ENCODE results near the gene NAT16. TPM values are rescaled to one million over a fixed set of nuclear protein-coding genes. Genes with fewer than 3 reads are reported as not detected.

The NAT16 gene
- total and polyA plus RNA-seq, 2 of the 13 experiments (the other 11 are each of a cell fraction or from before 2014, with no cell fraction given): 0.04 TPM; not detected in 1

DNA sequence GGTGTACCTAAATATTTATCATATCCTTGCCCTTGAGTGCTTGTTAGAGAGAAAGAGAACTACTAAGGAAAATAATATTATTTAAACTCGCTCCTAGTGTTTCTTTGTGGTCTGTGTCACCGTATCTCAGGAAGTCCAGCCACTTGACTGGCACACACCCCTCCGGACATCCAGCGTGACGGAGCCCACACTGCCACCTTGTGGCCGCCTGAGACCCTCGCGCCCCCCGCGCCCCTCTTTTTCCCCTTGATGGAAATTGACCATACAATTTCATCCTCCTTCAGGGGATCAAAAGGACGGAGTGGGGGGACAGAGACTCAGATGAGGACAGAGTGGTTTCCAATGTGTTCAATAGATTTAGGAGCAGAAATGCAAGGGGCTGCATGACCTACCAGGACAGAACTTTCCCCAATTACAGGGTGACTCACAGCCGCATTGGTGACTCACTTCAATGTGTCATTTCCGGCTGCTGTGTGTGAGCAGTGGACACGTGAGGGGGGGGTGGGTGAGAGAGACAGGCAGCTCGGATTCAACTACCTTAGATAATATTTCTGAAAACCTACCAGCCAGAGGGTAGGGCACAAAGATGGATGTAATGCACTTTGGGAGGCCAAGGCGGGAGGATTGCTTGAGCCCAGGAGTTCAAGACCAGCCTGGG is 41.8 kb downstream of the NAT16 start (continued):
- TF ChIP-seq, protein P1, sequence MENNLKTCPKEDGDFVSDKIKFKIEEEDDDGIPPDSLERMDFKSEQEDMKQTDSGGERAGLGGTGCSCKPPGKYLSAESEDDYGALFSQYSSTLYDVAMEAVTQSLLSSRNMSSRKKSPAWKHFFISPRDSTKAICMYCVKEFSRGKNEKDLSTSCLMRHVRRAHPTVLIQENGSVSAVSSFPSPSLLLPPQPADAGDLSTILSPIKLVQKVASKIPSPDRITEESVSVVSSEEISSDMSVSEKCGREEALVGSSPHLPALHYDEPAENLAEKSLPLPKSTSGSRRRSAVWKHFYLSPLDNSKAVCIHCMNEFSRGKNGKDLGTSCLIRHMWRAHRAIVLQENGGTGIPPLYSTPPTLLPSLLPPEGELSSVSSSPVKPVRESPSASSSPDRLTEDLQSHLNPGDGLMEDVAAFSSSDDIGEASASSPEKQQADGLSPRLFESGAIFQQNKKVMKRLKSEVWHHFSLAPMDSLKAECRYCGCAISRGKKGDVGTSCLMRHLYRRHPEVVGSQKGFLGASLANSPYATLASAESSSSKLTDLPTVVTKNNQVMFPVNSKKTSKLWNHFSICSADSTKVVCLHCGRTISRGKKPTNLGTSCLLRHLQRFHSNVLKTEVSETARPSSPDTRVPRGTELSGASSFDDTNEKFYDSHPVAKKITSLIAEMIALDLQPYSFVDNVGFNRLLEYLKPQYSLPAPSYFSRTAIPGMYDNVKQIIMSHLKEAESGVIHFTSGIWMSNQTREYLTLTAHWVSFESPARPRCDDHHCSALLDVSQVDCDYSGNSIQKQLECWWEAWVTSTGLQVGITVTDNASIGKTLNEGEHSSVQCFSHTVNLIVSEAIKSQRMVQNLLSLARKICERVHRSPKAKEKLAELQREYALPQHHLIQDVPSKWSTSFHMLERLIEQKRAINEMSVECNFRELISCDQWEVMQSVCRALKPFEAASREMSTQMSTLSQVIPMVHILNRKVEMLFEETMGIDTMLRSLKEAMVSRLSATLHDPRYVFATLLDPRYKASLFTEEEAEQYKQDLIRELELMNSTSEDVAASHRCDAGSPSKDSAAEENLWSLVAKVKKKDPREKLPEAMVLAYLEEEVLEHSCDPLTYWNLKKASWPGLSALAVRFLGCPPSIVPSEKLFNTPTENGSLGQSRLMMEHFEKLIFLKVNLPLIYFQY (CRISPR knock-in tag; IDR thresholded peaks at IDR 0.05; ENCODE audit: borderline replicate concordance): peak; percentile 31; the same call in 1 of the 2 replicates
- TF ChIP-seq, protein P2, sequence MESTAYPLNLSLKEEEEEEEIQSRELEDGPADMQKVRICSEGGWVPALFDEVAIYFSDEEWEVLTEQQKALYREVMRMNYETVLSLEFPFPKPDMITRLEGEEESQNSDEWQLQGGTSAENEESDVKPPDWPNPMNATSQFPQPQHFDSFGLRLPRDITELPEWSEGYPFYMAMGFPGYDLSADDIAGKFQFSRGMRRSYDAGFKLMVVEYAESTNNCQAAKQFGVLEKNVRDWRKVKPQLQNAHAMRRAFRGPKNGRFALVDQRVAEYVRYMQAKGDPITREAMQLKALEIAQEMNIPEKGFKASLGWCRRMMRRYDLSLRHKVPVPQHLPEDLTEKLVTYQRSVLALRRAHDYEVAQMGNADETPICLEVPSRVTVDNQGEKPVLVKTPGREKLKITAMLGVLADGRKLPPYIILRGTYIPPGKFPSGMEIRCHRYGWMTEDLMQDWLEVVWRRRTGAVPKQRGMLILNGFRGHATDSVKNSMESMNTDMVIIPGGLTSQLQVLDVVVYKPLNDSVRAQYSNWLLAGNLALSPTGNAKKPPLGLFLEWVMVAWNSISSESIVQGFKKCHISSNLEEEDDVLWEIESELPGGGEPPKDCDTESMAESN (CRISPR knock-in tag; conservative IDR thresholded peaks at IDR 0.05): no peak
- TF ChIP-seq, protein P3, sequence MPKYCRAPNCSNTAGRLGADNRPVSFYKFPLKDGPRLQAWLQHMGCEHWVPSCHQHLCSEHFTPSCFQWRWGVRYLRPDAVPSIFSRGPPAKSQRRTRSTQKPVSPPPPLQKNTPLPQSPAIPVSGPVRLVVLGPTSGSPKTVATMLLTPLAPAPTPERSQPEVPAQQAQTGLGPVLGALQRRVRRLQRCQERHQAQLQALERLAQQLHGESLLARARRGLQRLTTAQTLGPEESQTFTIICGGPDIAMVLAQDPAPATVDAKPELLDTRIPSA (CRISPR knock-in tag; IDR thresholded peaks at IDR 0.05; ENCODE audit: borderline replicate concordance): no peak
- TF ChIP-seq NFE2L2 (IDR thresholded peaks at IDR 0.05; ENCODE audit: low read length): no peak
- no peak; the same call in 1 of the 2 replicates for TF ChIP-seq ZNF607 (CRISPR knock-in tag; IDR thresholded peaks at IDR 0.05; ENCODE audit: borderline replicate concordance)
- TF ChIP-seq ZNF382 (CRISPR knock-in tag; IDR thresholded peaks at IDR 0.05; ENCODE audit: borderline replicate concordance): no peak
- no peak for TF ChIP-seq CAMTA2 (CRISPR knock-in tag; IDR thresholded peaks at IDR 0.05; ENCODE audit: borderline replicate concordance)
- TF ChIP-seq GATAD1 (CRISPR knock-in tag; IDR thresholded peaks at IDR 0.05): 0 out of 2 replicates have a peak, but pooled peaks have one; percentile 50
- TF ChIP-seq HNRNPL (IDR thresholded peaks at IDR 0.05; ENCODE audit: low read depth, low read length): no peak
- TF ChIP-seq MYC (CRISPR knock-in tag; IDR thresholded peaks at IDR 0.05; ENCODE audit: borderline replicate concordance): peak; percentile 42; the same call in 1 of the 2 replicates
- TF ChIP-seq ZNF737 (CRISPR knock-in tag; IDR thresholded peaks at IDR 0.05; ENCODE audit: borderline replicate concordance): no peak
- no peak for TF ChIP-seq ZNF24 (IDR thresholded peaks at IDR 0.05)
- no peak for TF ChIP-seq ATM (IDR thresholded peaks at IDR 0.05; ENCODE audit: borderline replicate concordance)
- no peak for TF ChIP-seq ZBTB1 (CRISPR knock-in tag; IDR thresholded peaks at IDR 0.05; ENCODE audit: borderline replicate concordance)
- no peak for TF ChIP-seq ZNF761 (CRISPR knock-in tag; conservative IDR thresholded peaks at IDR 0.05)
- no peak for TF ChIP-seq TSC22D2 (CRISPR knock-in tag; IDR thresholded peaks at IDR 0.05; ENCODE audit: borderline replicate concordance)
- 0 out of 2 replicates have a peak, but pooled peaks have one; percentile 48 for TF ChIP-seq ZNF550 (CRISPR knock-in tag; IDR thresholded peaks at IDR 0.05; ENCODE audit: borderline replicate concordance)
- TF ChIP-seq, protein P4, sequence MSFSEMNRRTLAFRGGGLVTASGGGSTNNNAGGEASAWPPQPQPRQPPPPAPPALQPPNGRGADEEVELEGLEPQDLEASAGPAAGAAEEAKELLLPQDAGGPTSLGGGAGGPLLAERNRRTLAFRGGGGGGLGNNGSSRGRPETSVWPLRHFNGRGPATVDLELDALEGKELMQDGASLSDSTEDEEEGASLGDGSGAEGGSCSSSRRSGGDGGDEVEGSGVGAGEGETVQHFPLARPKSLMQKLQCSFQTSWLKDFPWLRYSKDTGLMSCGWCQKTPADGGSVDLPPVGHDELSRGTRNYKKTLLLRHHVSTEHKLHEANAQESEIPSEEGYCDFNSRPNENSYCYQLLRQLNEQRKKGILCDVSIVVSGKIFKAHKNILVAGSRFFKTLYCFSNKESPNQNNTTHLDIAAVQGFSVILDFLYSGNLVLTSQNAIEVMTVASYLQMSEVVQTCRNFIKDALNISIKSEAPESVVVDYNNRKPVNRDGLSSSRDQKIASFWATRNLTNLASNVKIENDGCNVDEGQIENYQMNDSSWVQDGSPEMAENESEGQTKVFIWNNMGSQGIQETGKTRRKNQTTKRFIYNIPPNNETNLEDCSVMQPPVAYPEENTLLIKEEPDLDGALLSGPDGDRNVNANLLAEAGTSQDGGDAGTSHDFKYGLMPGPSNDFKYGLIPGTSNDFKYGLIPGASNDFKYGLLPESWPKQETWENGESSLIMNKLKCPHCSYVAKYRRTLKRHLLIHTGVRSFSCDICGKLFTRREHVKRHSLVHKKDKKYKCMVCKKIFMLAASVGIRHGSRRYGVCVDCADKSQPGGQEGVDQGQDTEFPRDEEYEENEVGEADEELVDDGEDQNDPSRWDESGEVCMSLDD (CRISPR knock-in tag; IDR thresholded peaks at IDR 0.05; ENCODE audit: borderline replicate concordance): peak; percentile 79; the same call in 1 of the 2 replicates
- no peak for TF ChIP-seq SMARCC2 (IDR thresholded peaks at IDR 0.05)
- TF ChIP-seq SMAD3 (CRISPR knock-in tag; IDR thresholded peaks at IDR 0.05): peak; percentile 51; the same call in 1 of the 2 replicates
- TF ChIP-seq TAF15 (IDR thresholded peaks at IDR 0.05; ENCODE audit: low read depth, low read length, poor library complexity, severe bottlenecking): no peak
